ENCODE measurements around the gene PTCH1. TPM values are rescaled to one million over a fixed set of nuclear protein-coding genes. Genes with fewer than 3 reads are reported as not detected.

The PTCH1 gene
- total and polyA plus RNA-seq, 2 experiments from 2014 or later: 21.4 to 34.1 TPM

DNA sequence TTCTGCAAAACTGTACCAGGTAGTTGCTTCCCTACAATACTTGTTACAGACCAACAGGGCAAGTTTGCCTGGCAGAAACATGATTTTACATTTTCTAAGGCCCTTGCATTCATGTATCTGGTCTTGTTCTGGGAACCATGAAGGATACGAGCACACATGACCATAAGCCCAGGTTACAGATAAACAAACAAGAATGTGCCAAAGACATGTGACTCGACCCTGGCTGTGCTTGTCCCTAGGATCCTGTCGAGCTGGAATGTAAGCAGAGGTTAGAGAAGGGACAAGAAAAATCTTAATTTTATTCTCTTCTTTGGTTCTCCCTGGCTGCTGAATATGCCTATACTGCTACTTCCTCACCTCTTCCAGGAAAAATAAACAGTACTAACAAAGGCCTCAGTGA lies 32.5 kb downstream of the PTCH1 start:
- Histone ChIP-seq H3K4me3 (no peak overlapping the region), H3K36me3 (ENCODE audit: insufficient read depth) (peaks cover 14% of the 10 kb centered on the region), H3K79me2 (replicated peaks; ENCODE audit: insufficient read depth) (peaks cover 77% of the 10 kb centered on the region), H3K27me3 (ENCODE audit: insufficient read depth) (no peaks in the 10 kb centered on the region), H4K20me1 (replicated peaks; ENCODE audit: insufficient read depth) (peaks cover 35% of the 10 kb centered on the region; the same call in 1 of the 2 replicates), H3K9me2 (ENCODE audit: insufficient read depth) (no peaks in the 10 kb centered on the region), H3K27ac (ENCODE audit: low read depth) (no peak overlapping the region), H3K4me1 (ENCODE audit: insufficient read depth) (peaks cover 33% of the 10 kb centered on the region), H2AFZ (no peak overlapping the region), H3K4me2 (no peak overlapping the region), H3F3A (replicated peaks; ENCODE audit: low read depth) (0 out of 2 replicates have a peak, but pooled peaks cover 3% of the 10 kb centered on the region)
- Mint-ChIP-seq H3K9me3 (no peaks in the 10 kb centered on the region), H3K4me3 (no peak overlapping the region), H3K27ac (no peak overlapping the region), H3K27me3 (ENCODE audit: insufficient read depth, low read depth, poor library complexity) (peaks cover 2% of the 10 kb centered on the region), H3K36me3 (ENCODE audit: low read depth) (peaks cover 13% of the 10 kb centered on the region; the same call in 2 of the 3 replicates), H3K4me1 (peaks cover 56% of the 10 kb centered on the region)
- ATAC-seq (no peak), DNase-seq (ENCODE audit: low spot score) (no peak)
- TF ChIP-seq STAT1 (IDR thresholded peaks at IDR 0.05; ENCODE audit: unreplicated experiment) (no peak), ZNF331 (CRISPR knock-in tag; IDR thresholded peaks at IDR 0.05; ENCODE audit: low read depth) (no peak), ZNF114 (CRISPR knock-in tag; IDR thresholded peaks at IDR 0.05) (no peak), EZH2phosphoT487 (IDR thresholded peaks at IDR 0.05; ENCODE audit: unreplicated experiment) (no peak)
- TF ChIP-seq, protein P1, sequence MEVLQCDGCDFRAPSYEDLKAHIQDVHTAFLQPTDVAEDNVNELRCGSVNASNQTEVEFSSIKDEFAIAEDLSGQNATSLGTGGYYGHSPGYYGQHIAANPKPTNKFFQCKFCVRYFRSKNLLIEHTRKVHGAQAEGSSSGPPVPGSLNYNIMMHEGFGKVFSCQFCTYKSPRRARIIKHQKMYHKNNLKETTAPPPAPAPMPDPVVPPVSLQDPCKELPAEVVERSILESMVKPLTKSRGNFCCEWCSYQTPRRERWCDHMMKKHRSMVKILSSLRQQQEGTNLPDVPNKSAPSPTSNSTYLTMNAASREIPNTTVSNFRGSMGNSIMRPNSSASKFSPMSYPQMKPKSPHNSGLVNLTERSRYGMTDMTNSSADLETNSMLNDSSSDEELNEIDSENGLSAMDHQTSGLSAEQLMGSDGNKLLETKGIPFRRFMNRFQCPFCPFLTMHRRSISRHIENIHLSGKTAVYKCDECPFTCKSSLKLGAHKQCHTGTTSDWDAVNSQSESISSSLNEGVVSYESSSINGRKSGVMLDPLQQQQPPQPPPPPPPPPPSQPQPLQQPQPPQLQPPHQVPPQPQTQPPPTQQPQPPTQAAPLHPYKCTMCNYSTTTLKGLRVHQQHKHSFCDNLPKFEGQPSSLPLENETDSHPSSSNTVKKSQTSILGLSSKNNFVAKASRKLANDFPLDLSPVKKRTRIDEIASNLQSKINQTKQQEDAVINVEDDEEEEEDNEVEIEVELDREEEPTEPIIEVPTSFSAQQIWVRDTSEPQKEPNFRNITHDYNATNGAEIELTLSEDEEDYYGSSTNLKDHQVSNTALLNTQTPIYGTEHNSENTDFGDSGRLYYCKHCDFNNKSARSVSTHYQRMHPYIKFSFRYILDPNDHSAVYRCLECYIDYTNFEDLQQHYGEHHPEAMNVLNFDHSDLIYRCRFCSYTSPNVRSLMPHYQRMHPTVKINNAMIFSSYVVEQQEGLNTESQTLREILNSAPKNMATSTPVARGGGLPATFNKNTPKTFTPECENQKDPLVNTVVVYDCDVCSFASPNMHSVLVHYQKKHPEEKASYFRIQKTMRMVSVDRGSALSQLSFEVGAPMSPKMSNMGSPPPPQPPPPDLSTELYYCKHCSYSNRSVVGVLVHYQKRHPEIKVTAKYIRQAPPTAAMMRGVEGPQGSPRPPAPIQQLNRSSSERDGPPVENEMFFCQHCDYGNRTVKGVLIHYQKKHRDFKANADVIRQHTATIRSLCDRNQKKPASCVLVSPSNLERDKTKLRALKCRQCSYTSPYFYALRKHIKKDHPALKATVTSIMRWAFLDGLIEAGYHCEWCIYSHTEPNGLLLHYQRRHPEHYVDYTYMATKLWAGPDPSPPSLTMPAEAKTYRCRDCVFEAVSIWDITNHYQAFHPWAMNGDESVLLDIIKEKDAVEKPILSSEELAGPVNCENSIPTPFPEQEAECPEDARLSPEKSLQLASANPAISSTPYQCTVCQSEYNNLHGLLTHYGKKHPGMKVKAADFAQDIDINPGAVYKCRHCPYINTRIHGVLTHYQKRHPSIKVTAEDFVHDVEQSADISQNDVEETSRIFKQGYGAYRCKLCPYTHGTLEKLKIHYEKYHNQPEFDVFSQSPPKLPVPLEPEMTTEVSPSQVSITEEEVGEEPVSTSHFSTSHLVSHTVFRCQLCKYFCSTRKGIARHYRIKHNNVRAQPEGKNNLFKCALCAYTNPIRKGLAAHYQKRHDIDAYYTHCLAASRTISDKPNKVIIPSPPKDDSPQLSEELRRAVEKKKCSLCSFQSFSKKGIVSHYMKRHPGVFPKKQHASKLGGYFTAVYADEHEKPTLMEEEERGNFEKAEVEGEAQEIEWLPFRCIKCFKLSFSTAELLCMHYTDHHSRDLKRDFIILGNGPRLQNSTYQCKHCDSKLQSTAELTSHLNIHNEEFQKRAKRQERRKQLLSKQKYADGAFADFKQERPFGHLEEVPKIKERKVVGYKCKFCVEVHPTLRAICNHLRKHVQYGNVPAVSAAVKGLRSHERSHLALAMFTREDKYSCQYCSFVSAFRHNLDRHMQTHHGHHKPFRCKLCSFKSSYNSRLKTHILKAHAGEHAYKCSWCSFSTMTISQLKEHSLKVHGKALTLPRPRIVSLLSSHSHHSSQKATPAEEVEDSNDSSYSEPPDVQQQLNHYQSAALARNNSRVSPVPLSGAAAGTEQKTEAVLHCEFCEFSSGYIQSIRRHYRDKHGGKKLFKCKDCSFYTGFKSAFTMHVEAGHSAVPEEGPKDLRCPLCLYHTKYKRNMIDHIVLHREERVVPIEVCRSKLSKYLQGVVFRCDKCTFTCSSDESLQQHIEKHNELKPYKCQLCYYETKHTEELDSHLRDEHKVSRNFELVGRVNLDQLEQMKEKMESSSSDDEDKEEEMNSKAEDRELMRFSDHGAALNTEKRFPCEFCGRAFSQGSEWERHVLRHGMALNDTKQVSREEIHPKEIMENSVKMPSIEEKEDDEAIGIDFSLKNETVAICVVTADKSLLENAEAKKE (CRISPR knock-in tag; IDR thresholded peaks at IDR 0.05): no peak
- TF ChIP-seq, protein P2, sequence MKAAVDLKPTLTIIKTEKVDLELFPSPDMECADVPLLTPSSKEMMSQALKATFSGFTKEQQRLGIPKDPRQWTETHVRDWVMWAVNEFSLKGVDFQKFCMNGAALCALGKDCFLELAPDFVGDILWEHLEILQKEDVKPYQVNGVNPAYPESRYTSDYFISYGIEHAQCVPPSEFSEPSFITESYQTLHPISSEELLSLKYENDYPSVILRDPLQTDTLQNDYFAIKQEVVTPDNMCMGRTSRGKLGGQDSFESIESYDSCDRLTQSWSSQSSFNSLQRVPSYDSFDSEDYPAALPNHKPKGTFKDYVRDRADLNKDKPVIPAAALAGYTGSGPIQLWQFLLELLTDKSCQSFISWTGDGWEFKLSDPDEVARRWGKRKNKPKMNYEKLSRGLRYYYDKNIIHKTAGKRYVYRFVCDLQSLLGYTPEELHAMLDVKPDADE (IDR thresholded peaks at IDR 0.05): no peak

All from GM23338 (cell line).